ENCODE data around the gene SYCP2.
"Not testable (repeated sequence)": the region's sequence is repeated elsewhere in the genome, so short reads cannot be mapped to it uniquely, and the experiment has no call there.

SYCP2 gene

DNA sequence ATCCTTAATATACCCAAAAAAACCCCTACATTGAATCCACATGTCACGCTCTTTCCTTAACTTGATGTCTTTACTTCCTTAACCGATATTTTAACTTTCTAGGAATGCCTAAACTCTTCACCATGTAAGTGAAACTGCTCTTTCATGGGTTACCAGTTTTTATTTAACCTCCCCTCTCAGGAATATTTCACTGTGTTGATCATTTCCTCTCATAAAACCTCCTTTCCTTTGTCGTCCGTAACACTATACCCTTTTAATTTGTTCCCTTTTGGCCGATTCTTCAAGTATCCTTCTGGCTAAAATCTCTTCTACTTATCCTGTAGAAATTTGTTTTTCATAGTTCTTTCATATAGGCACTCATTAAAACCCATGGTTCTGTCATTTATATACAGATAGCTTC, 24.6 kb downstream of the SYCP2 start:
- DNase-seq (ENCODE audit: low spot score) = no peak

DNA sequence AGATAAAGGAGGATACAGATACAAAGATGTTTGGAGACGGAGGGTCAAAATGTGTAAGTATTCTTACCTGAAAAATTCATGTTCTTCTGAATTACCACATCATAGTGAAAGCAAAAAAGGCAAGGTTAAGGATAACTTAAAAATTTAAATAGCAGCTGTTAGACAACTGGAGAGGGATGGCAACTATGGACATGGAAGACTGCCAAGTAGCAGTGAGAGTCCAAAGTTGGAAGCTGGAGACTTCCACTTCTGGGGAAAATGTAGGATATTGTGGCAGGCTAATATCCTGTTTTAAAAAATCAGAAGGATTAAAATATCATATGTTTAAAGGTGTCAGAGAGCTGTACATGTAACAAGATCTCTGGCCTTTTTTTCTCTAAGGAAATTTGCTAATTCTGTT, 29.8 kb downstream of the SYCP2 start:
- no peak for DNase-seq (ENCODE audit: low spot score)

DNA sequence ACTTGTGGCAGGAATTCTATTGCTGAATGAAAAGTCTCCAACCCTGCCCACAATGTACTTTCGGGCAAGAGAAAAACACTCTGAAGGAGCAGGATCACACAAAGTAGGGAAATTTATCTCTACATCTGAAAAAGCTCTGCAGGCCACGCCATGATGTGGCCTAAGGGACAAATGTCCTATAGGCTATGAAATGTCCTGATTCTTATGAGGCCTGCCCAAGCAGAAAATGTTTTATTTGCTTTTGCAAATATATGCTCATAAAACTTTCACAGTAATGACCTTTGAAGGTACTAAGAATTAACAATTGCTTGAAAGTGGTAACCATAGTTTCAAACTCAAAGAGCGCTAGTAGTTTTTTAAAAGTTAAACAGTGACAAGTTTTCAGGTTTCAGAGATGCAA, 31.0 kb downstream of the SYCP2 start:
- no peak for DNase-seq (ENCODE audit: low spot score)

DNA sequence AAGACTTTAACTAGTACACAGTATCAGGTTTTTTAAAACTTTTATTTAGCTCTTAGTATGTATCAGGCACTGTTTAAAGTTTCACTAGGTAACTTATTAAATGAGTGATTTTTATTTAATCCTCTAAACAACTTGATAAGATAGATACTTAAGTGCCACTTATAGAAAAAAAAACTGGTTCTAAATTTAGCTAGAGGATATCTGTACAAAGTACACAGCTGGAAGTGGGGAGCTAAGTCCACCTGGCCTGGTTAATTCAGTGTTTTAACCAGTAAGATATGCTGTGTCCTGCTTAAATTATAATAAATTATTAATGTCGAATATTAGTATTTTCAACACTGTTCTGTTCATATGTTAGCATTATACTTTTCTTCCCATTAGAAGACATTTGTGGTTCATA, 37.5 kb downstream of the SYCP2 start:
- DNase-seq (ENCODE audit: low spot score) = no peak

DNA sequence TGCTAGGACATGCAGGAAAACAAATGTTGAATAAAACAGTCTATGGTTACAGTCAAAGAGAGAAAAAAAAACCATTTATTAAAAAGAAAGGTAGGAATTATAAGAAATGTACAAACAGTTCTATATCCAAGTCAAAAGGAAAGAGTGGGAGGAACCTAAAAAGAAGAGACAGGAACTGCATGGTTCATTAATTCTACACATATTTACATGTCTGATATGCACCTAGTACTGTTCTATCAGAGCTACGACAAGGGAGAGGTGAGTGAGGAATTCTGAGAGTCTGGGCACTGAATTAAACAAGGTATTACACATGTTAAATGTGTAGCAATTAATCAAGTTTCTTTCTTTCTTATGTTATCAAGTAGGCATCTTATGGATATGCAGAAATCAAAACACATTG, 41.9 kb downstream of the SYCP2 start:
- DNase-seq (ENCODE audit: low spot score) = peak; percentile 3

DNA sequence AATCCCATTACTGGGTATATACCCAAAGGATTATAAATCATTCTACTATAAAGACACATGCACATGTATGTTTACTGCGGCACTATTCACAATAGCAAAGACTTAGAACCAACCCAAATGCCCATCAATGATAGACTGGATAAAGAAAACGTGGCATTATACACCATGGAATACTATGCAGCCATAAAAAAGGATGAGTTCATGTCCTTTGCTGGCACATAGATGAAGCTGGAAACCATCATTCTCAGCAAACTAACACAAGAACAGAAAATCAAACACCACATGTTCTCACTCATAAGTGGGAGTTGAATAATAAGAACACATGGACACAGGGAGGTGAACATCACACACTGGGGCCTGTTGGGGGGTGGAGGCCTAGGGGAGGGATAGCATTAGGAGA, 43.4 kb downstream of the SYCP2 start:
- DNase-seq (ENCODE audit: low spot score) = not testable (repeated sequence)

DNA sequence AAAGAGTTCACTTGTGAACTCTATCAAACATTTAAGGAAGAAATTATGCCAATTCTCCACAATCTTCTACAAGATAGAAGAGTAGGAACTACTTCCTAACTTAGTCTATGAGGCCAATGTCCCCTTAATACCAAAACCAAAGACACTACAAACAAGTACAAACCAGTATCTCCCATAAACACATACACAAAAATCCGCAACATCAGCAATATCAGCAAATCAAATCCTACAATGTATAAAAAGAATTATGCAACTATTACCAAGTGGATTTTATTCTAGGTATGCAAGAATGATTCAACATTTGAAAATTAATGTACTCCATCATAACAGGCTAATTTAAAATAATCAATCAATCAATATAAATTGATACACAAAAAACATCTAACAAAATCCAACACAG, 45.4 kb downstream of the SYCP2 start:
- no peak for DNase-seq (ENCODE audit: low spot score)

DNA sequence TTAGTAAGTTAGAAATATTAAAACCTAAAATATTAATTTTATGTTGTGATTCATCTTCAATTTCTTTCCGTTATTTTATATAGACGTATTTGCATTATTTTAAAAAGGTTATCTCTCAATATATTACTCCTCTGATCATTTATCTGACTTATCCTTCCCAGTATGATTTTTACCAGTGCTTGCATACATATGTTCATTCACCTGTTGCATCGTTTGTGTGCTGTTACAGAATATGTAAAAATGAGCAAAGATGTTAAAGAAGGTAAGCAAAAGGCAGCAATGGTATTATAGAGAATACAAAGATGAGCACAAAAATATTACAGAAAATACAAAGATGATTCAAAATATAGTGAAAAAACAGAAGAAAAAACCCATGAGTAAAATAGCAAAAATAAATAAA, 48.9 kb downstream of the SYCP2 start:
- no peak for DNase-seq (ENCODE audit: low spot score)

DNA sequence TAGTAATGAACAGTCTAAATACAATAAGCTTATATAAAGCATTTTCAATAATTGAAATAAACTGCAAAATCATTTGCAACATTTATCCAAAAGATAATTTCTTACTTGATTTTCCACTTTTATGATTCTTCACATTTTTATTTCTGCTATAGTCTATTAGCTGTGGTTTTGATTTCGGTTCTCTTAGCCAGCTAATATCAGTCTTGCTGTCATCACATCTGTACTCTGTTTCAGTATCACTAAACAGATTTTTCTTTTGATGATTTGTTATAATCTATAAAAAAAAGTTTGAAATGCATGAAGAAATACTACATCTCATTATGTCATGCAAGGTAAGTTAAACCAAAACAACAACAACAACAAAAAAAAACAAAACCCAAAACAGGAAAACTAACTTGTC, 53.2 kb downstream of the SYCP2 start:
- DNase-seq (ENCODE audit: low spot score) = no peak

DNA sequence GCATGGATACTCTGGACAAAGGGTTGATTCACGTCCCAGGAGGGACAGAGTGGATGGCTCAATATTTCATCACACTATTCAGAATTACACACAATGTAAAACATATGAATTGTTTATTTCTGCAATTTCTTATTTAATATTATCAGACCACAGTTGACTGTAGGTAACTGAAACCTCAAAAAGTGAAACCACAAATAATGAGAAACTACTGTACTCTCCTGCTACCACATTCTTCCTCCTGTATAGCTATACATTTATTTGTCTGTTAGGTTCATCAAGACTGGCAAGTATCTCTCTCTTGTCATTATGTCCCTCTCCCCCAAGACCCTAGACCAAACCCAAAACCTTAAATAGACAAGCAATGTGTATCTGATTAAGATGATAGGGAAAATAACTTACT, 60.0 kb downstream of the SYCP2 start:
- no peak for DNase-seq (ENCODE audit: low spot score)

DNA sequence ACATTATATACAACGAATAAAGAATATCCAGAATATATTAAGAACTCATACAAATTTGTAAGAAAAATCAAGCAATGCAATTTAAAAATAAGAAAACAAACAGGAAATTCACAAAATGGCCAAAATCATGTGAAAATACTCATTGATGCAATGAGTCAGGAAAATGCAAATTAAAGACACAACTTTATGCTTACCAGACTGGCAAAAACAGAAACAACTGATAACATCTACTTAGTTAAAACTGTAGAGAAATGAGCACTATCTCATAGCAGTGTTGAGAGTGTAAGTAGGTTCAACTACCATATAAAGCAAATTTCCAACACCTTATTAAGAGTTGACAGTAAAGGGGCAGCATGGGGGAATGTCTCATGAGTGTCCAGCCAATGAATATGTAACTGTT, 62.3 kb downstream of the SYCP2 start:
- DNase-seq (ENCODE audit: low spot score) = no peak

DNA sequence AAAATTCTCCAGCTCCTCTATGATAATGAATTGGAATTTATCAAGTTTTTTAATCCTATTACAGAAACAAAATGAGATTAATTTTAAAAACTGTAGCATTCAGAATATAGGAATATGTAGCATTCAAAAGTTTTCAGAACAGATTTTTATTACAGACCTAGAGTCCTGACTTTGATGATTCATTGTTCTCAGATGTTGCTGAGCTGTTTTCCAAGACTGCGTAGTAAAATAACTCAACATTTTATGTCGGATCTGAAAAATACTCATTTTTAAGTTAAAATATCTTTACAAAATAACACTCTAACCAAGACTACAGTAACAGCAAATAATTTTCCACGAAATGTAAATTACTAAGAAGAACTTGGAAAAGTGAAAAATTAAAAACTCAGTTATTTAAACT, 67.1 kb downstream of the SYCP2 start:
- DNase-seq (ENCODE audit: low spot score) = no peak

DNA sequence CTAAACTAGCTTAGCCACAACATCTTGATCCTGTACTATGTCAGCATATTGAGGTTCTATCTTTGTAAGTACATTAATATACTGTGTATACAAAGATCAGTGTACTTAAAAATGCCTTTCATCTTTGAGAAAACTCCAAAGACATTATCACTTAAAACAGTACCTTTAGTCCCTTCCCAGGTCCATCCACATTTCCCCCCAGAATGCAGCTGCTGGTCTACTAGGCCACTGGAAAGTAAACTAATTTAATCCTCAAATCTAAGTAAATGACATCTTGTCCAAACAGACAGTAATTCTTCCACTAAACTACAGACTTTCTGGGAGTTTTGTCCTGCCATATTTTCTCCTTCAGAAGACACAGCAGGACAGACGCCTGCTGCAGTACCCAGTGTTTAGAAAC, 68.7 kb downstream of the SYCP2 start:
- DNase-seq (ENCODE audit: low spot score) = no peak

DNA sequence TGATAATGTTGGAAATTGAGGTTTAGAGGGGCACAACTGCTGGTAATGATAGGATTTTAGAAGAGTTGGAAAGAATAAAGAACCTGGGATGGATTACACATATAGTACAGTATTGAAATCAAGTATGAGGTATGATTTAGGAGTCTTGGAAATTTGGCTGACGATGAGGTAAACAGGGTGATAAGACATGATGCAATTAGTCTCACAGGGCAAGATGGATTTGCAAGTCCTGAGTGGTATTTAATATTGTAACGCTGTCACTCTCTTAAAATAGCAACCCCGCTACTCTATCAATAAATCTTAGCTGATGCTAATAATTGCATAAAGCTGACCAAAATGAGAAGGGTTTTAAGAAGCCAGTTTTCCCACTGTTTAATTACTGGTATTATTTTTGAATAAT, 70.4 kb downstream of the SYCP2 start:
- no peak for DNase-seq (ENCODE audit: low spot score)

DNA sequence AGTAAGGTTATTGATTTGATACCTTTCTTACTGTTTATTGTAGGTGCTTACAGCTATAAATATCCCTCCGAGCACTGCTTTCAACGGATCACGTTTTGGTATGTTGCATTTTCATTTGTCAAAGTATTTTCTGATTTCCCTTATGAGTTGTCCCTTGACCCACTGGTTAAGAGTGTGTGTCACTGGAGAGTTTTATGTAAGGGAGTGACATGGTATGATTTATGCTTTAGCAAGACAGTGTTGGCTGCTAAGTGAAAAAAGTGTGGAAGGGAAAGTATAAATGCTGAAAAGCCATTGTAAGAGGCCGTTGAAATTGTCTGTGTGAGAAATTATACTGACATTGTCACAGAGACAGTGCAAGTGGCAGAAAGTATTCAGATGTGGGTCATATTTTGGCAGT, 72.0 kb downstream of the SYCP2 start:
- DNase-seq (ENCODE audit: low spot score) = no peak

DNA sequence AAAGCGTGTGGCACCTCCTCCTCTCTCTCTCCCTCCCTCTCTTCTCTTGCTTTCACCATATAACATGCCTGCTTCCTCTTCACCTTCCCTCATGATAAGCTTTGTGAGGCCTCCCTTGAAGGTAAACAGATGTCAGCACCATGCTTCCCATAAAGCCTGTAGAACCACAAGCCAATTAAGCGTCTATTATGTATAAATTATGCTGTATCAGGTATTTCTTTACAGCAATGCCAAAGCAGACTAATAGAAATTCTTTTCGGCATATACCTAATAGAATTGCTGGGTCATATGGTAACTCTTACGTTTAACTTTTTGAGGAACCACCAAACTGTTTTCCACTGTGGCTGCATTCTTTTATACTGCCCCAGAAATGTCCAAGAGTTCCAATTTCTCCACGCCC, 75.0 kb downstream of the SYCP2 start:
- DNase-seq (ENCODE audit: low spot score) = no peak

DNA sequence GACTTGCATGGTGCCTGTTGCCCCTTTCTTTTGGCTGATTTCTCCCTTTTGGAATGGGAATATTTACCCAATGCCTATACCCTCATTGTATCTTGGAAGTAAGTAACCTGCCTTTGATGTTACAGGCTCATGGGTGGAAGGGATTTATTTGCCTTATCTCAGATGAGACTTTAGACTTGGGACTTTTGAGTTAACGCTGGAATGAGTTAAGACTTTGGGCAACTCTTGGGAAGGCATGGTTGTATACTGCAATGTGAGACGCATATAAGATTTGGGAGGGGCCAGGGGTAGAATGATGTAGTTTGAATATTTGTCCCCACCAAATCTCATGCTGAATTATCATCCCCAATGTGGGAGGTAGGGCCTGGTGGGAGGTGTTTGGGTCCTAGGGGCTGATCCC, 75.5 kb downstream of the SYCP2 start:
- DNase-seq (ENCODE audit: low spot score) = no peak

DNA sequence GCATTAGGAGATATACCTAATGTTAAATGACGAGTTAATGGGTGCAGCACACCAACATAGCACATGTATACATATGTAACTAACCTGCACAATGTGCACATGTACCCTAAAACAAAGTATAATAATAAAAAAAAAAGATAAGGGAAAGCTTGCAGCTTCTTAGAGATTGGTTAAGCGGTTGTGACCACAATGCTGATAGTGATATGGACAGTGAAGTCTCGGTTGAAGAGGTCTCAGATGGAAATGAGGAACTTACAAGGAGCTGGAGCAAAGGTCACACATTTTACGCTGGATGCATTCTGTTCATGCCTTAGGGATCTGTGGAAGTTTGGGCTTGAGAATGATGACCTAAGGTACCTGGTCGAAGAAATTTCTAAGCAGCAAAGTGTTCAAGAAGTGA, 76.5 kb downstream of the SYCP2 start:
- DNase-seq (ENCODE audit: low spot score) = not testable (repeated sequence)

DNA sequence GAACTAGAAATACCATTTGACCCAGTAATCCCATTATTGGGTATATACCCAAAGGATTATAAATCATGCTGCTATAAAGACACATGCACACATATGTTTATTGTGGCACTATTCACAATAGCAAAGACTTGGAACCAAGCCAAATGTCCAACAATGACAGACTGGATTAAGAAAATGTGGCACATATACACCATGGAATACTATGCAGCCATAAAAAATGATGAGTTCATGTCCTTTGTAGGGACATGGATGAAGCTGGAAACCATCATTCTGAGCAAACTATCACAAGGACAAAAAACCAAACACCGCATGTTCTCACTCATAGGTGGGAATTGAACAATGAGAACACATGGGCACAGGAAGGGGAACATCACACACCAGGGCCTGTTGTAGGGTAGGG, 76.9 kb downstream of the SYCP2 start:
- DNase-seq (ENCODE audit: low spot score) = not testable (repeated sequence)

DNA sequence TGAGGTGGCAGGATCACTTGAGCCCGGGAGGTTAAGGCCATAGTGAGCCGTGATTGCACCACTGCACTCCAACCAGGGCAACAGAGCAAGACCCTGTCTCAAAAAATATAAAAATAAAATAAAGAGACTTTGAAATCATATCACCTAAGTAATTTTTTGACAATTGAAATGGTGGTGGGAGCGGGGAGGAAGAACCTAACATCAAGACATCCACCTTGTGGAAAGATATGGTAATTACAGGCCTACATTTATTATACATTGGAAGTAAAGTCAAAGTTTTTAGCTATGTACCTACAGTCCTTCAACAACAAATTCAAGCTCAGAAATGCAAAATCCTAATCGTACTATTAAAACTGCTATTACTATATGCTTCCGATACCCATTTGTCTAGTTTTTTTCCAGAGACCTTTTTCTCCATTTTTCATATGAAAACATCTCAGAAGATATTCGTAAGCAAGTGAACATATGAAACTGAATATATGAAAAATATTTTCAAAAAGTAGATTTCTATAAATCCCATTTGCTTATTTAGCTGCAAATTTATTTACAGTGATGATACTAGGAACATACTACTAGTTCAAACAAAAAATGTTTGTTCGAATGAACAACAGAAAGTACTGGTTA, 83.3 kb downstream of the SYCP2 start:
- DNase-seq (ENCODE audit: low spot score) = no peak

DNA sequence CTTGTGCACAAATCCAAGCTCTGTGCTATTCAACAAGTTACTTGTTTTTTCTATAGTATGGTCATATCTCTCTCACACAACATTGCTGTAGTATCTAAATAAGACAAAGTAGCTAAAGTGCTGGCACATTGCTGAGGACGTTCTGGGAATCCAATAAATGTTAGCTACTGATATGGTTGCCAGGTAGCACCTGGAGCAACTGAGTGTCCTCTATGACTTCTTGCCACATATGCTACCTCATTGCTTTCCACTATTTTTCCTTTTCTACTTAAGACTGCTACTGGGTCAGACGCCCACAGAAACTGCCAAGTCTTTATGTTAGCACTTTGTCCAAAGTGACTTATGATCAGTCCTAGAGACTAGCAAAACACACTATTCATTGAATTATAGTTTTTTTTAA, 85.3 kb downstream of the SYCP2 start:
- no peak for DNase-seq (ENCODE audit: low spot score)

DNA sequence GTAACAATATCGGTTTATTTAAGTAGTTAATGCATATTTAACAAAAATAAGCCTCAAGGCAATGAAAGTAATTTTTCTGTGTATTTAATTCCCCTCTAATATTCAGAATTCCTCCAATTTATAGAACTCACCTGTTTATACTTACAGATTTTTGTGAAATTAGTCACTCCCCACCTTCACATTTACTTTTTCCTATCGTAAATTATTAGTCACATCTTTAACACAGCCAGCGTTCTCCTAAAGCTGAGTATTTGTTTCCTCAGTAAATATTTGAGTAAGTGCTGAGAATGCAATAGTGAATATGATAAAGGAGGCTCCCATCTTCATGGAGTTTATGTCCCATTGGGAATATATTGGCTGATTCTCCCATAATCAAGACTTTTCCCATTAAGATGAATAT, 88.0 kb downstream of the SYCP2 start:
- no peak for DNase-seq (ENCODE audit: low spot score)

DNA sequence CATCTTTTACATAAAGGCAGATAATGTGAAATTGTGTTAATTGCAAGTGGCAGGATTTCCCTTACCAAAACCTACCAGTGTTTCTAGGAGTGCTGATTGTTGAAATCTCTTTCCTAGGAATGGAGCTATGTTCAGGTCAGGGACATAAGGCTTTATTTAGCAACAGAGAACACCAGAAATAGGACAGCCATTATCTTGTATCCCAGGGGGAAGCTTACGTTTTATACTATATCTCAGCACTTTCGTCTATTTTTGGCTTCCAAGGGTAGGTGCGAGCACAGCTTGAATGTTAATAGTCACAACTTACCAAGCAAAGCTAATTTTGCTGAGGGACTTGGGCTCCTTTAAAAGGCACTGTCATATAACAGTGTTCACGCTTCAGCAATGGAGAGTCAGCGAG, 94.0 kb downstream of the SYCP2 start:
- DNase-seq (ENCODE audit: low spot score) = no peak

DNA sequence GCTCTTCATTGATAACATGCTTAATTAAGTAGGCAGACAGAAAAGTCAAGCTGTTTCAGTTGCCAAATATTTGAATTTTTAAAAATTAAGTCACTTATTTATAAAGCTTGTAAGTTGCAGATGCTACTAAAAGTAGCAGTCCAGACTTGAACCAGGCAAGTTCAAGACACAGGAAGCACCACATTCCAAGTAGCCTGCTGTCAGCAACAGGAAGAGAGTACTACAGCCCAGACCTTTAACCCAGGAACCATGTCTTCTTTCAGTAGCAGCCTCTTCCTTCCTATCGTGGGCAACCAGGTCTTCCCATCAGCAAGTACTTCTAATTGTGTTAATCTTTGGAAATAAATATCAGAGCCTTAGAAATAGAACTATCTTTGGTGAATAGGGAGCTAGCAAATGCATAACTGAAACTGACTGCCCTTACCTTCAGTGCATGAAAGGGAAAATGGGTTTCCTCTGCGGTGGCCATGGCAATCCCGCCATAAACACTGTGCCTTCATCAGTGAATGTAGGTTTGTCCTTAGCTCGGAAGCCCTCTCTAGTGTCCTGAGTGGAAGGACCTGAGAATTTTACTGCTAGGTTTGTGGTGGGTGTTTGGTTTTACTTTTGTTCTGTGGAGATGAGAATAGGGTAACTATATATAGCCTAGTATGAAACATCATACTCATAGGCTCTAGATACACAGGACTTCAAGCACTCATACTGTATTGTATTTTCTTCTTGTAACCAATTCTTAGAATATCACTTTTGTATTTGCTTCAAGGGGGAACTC, 95.6 kb downstream of the SYCP2 start:
- DNase-seq (ENCODE audit: low spot score) = no peak

Data from germinal center (tissue), 1 donor.